Thyroid gland (tissue), 4 donors: Measurements from ENCODE around the gene EEF1AKMT4.
A peak's percentile ranks its signal among the peaks of the same experiment; 100 is the strongest.

Experiments
- POLR2A ChIP-seq, 2 donors: fragments of 450-650 bp; IDR thresholded peaks; one replicate each; pipeline ENCODE4 v1.6.1; 2017; ENCODE audit warnings: antibody characterized with exemption in 2 of 2, mild to moderate bottlenecking in 2 of 2, moderate library complexity in 1 of 2
- TF ChIP-seq, protein P1 (sequence below), 6 experiments: fragments of 200-600 bp in 3 of 6; fragments of 450-650 bp in 3 of 6; sonication (generic) in 3 of 6; IDR thresholded peaks; one replicate each; pipeline ENCODE4 v1.5.1; 2016 to 2019; ENCODE audit warnings: antibody characterized with exemption in 6 of 6, mild to moderate bottlenecking in 2 of 6, inconsistent platforms in 1 of 6, moderate library complexity in 1 of 6

DNA sequence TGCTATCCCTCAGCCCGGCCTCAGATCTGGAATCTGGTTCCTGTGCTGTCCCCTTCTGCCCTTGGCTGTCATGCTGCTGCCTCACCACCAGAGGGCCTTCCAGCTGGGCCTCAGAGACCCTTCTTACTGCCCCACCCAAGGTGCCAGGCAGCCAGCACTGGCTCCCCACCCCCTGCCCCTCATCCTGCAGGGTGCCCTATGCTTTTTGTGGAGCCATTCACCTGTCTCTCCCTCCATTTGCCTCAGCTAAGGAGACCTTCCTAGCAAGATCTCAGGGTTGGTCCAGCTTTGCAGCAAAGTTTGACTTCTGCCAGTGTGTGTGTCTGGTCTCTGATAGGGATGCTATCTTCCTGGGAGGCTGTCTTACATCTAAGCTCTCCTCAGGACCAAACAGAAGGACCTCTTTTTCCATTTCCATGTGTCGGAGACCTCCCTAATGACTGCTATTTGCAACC is 22.0 kb upstream of the EEF1AKMT4 start:
- TF ChIP-seq POLR2A (IDR thresholded peaks at IDR 0.05) = no peak
- TF ChIP-seq, protein P1, sequence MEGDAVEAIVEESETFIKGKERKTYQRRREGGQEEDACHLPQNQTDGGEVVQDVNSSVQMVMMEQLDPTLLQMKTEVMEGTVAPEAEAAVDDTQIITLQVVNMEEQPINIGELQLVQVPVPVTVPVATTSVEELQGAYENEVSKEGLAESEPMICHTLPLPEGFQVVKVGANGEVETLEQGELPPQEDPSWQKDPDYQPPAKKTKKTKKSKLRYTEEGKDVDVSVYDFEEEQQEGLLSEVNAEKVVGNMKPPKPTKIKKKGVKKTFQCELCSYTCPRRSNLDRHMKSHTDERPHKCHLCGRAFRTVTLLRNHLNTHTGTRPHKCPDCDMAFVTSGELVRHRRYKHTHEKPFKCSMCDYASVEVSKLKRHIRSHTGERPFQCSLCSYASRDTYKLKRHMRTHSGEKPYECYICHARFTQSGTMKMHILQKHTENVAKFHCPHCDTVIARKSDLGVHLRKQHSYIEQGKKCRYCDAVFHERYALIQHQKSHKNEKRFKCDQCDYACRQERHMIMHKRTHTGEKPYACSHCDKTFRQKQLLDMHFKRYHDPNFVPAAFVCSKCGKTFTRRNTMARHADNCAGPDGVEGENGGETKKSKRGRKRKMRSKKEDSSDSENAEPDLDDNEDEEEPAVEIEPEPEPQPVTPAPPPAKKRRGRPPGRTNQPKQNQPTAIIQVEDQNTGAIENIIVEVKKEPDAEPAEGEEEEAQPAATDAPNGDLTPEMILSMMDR (IDR thresholded peaks at IDR 0.05) = peak; percentile 45 to 77 (median 56)
